GM21447 (cell line): ENCODE data around the gene INTS3.
"Not testable (repeated sequence)": the region's sequence is repeated elsewhere in the genome, so short reads cannot be mapped to it uniquely, and the experiment has no call there.

Experiments used
- ATAC-seq: cut with Tn5 transposase; IDR thresholded peaks from one replicate; pipeline ENCODE4 v1.9.1; 2021; ENCODE audit not compliant: unreplicated experiment

INTS3 gene

DNA sequence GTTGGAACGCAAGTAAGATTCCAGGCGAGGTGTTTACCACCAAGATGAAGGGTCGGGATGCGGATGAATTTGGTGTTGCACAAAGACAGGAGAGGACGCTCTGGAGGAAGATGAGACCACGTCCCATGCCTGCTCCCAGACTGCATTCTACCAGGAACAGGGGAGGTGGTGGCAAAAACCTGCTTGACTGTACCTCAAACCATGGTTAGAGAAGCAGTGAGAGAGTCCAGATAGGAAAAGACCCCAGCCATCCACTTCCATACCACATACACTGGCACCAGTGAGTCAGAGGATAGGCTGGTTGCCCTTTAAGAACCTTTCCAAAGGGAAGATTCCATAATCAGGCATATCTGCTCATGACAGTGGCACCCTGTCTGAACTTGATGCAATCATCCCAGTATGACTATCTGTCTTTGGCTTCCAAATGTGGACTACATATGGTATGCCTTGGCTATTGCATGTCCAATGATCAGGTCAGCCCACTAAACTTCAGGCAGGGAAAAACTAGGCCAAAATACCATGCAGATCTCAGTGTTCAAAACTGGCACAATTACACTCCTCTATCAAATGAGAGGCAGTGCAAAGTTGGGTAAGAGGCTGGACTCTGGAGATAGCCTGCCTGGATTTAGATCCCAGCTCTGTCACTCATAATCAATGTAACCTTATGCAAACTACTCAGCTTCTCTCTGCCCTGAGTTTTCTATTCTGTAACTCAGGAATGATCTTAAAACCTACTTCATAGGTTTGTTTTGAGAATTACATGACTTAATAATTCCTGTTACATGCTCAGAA lies 28.7 kb upstream of the INTS3 start:
- no peak for ATAC-seq

DNA sequence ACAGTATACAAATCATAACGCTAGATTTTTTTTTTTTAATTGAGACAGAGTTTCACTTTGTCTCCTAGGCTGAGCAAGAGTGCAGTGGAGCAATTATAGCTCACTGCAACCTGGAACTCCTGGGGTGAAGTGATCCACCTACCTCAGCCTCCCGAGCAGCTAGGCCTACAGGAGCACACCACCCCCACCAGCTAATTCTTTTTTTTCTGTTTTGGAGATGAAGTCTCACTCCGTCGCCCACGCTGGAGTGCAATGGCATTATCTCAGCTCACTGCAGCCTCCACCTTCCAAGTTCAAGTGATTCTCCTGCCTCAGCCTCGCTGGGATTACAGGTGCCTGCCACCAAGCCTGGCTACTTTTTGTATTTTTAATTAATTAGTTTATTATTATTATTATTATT lies 28.1 kb upstream of the INTS3 start:
- ATAC-seq, result no peak

DNA sequence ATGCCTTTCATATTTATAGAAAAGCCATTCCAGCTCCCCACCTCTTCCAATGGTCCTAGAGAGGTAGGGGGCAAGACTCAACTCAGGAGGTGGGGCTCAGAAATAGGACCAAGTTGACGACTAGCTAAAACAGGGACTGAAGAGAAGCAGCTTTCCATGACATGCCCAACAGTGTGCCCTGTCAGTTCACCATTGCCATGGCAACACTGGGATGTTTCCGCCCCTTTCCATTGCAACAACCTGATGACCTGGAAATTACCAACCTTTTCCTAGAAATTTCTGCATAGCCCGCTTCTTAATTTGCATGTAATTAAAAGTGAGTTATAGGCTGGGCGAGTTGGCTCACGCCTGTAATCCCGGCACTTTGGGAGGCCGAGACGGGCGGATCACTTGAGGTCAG lies 22.4 kb upstream of the INTS3 start:
- ATAC-seq, result no peak

DNA sequence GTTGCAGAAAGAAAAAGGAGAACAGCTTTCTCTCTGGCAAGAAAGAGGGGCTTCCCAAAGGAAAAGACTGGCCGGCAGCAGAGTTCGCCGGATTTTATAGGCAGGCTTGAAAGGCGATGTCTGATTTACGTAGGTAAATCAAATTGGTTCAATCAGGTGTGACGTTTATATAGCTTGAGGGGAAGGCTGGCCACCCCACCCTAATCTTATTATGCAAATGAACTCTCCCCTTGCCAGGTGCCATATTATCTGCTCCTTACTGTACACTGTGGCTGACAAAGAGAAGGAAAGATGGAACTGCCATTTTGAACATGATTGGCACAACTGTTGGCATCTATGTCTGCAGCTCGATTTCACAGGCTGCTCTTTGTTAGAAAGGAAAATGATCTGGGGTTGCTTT lies 16.8 kb upstream of the INTS3 start:
- ATAC-seq, result no peak

DNA sequence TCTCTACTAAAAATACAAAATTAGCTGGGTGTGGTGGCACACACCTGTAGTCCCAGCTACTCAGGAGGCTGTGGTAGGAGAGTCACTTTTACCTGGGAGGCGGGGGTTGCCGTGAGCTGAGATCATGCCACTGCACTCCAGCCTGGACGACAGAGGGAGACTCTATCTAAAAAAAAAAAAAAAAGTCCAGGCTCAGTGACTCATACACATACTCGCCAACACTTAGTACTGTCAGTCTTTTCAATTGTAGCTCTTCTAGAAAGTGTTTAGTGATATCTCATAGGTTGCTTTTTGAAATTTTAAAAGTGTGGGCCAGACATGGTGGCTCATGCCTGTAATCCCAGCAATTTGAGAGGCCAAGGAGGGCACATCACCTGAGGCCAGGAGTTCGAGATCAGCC lies 11.6 kb upstream of the INTS3 start:
- not testable (repeated sequence) for ATAC-seq

DNA sequence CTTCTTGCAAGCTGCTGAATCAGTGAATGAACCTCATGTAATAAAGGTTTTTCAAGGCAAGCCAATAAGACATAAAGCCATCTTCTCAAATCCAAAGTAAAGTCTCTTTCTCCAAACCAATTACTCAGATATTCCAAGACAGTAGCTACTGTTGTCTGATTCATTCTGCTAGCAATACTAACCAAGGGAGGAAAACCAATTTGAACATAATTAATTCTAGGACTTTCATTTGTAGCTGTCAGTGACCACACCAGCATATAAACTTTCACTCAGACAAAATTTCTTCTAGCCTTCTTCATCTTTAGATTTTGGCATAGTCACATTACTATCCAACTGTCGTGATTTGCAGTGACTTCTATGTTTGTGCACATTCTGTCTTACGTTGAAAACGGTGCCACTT lies 10.5 kb upstream of the INTS3 start:
- ATAC-seq, result no peak

DNA sequence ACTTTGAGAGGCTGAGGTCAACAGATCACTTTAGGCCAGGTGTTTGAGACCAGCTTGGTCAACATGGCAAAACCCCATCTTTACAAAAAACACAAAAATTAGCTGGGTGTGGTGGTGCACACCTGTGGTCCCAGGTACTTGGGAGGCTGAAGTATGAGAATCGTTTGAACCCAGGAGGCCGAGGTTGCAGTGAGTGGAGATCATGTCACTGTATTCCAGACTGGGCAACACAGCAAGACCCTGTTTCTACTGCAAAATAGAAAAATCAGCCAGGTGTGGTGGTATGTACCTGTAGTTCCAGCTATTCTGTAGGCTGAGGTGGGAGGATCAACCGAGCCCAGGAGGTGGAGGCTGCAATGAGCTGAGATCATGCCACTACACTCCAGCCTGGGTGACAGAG lies 4.2 kb upstream of the INTS3 start:
- no peak for ATAC-seq

DNA sequence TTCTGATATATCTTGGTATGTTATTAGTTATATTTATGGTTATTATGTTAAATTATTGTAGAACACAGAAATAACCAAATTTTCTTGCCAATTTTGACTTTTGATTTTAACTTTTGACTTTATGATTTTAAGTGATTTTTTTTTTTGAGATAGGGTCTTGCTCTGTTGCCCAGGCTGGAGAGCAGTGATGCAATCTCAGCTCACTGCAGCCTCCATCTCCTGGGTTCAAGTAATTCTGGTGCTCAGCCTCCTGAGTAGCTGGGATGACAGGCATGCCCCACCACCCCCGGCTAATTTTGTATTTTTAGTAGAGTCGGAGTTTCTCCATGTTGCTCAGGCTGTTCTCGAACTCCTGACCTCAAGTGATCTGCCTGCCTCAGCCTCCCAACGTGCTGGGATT lies 3.2 kb upstream of the INTS3 start:
- not testable (repeated sequence) for ATAC-seq

DNA sequence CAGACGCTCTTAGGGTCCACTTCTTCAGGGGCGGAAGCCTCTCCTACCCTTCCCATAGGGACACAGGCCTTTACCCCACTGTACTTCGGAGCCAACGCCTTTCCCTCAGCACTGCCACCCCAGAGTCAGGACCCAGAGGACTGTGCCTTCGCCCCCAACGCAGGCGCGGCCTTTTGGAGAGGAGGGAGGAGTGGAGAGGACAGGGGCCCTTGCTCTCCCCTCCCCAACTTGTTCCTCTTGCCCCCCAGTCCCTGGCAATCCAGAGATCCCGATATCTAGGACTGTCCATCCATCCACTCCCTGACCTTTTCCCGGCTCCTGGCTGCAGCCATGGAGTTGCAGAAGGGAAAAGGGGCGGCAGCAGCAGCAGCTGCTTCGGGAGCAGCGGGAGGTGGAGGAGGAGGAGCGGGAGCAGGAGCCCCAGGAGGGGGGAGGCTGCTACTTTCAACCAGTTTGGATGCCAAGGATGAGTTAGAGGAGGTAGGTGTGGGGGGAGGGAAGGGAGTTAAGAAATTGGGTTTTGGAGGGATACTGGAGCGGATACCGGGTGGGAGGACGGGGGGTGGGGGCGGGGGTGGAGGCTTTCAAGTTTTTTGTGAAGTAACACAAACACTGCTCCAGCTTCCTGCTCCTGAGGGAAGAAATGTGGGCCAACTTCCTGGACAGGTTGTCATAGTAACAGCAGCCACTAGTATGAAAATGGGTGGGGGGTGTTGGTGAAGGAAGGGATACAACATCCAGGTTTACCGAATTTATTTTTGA lies 636 bp downstream of the INTS3 start:
- ATAC-seq, result no peak

DNA sequence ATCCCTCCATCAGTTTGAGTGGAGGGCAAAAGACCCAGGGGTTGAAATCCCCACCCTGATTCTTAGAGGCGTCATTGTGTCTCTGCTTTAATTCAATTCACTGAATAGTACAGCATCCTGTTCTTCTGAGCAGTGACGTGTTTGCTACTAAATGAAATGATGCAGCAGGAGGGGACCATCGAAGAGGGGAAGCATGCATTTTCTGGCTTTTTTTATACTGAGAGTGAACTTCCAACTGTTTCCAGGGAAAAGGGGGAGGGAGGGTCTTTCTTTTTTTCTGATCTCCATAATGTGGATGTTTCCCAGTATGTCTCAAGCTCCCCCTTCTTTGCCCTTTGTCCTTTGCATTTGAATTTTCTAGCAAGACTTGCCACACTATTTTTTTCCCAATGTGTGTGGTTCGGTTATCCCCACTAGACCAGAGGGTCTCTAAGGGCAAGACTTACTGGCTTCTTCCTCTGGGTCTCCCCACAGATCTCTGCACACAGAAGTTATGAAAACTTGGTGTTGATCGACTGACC lies 2.7 kb downstream of the INTS3 start:
- no peak for ATAC-seq

DNA sequence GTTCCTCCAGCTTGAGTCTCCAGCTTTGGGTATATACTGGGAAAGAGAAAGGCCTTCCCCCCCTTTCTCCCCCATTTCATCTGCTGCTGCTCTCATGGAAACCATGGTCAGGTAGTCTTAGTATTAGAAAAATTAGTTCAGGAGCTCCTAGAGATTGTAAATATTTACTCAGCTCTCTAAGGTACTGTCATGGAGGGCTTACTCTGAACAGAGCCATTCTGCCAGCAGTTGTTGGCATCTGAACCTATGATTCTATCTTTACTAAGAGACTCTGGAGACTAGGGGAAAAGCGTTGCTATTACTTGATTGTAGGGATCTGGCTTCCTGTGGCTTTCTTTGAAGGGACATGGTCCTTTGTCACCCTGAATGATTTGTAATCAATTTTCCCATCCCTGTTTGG lies 6.1 kb downstream of the INTS3 start:
- no peak for ATAC-seq

DNA sequence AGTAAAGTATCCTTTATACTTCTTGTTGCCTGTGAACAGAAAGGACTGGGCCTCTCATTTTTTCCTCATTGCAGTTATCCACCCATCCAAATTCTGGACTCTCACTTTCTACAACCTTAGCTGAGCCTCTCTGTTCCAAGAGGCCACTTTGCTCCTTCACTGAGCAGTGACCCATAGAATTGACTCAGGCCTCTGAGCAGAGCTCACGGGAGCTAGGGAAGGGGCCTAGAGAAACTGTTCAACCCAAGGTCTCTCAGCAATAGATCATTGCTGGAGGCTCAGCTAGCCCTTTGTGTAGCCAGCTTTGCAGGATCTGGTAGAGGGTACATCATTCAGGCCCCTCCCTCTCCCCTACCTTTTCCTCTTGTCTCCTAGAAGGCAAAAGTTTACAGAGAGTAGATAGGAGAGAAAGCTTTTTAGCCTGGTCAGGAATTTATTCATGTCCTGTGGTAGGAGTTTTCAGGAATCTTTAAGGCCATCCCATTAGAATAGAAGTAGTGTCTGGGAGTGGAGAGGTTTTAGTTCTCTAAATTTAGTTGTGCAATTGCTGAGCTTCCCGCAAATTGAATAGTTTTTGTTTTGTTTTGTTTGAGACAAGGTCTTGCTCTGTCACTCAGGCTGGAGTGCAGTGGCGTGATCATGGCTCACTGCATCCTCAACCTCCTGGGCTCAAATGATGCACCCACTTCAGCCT lies 6.7 kb downstream of the INTS3 start:
- no peak for ATAC-seq

DNA sequence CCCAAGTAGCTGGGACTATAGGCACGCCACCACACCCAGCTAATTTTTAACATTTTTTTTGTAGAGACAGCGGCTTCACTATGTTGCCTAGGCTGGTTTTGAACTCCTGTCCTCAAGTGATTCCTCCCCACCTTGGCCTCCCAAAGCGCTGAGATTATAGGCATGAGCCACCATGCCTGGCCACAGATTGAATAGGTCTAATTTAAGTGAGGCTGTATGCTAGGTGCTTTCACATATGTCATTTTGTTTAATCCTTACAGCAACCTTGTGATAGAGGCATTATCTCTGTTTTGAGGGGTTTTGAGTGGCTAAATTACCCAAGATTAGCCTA lies 7.2 kb downstream of the INTS3 start:
- ATAC-seq, result no peak

DNA sequence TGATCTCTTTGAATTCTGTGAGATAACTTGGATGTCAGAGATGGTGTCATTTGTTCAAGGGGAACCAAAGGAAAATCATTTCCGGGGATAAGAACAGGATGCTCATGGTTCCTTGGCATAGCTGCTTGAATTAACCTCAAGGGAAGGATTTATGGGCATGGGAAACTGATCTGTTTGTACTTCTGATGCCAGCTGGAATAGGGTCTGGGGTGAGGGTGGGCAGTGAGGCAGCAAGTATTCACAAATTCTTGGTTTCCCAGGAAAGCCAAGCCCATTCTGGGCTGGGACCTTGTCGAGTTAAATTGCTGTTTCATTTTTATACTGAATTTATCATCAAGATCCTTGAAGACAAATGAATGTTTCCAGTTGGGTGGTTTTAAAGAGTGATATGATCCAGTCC lies 14.1 kb downstream of the INTS3 start:
- no peak for ATAC-seq

DNA sequence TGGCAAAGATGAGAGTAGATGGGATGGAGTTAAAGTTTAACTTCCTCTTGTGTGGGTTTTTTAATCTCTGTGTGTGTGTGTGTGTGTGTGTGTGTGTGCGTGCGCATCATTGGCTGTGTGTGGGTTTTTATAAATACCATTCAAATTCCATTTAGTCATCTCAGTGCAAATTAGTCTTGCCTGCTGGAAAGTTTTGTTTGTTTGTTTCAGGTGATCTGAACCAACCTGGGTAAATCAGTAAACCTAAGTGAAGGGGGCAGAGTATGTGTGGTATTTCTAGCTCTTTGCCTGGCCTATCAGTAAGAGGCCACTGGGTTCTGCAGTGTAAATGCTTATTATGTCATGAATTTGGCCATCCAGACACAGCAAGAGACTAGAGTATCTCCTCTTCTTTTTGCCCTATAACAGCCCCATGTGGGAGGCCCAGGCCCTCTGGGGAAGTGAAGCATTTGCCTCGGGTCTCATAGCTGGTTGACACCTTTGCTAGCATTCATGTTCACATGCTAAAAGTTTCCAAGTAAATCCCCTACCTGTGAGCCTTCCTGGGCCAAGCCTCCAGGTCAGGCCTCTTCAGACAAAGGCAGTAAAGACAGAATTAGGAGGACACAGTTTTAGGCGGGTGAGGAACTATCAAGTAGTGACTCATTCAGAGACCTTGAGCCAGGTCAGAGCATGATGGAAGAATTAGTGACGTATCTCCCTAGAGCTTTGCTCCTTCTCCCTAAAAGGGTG lies 14.7 kb downstream of the INTS3 start:
- peak; percentile 71 for ATAC-seq

DNA sequence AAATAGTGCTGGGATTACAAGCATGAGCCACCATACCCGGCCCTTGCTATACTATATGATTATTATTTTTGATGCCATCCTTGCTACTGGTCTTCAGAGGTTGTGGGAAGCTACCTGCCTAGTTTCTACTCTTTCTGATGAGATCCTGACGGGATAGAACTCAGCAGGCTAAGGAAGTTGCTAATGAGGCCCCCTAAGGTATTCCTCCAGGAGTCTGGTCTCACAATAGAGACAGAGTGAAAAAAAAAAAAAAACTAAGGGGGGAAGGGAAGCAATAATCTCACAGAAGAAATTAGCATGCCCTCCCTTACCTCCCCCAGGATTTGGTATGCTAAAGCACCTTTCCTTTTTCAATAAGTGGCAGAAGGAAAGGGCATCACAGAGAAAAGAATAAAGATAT lies 17.6 kb downstream of the INTS3 start:
- ATAC-seq, result no peak

DNA sequence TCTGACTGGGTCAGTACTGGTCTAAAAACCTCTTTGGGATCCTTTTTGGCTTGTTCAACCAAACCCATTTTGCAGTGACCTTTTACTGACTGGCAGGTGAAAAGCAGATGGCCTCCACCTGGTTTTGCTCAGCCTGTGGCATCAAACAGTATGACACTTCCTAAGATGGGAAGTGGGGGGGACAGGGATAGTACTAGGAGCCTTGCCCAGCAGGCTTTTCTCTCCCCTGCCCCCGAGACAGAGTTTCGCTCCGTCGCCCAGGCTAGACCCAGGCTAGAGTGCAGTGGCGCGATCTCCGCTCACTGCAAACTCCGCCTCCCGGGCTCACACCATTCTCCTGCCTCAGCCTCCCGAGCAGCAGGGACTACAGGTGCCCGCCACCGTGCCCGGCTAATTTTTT lies 18.3 kb downstream of the INTS3 start:
- no peak for ATAC-seq

DNA sequence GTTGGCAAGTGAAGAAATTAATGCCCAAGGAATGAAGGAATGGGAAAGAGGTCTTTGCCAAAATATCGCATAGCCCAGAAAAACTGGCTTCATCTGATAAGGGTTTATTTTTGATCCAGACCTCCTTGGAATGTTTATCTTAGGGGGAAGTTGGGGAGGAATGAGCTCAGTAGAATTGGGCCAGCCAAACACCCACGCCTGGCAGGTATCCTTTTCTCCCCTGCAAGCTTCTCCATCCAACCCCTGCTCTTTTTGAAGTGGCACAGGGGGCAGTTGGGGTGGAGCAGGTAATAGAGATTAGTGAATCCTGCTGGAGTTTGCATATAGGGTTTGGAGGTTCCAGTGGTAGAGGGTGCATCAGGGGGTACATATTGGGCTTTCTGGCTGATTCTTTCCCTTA lies 21.1 kb downstream of the INTS3 start:
- no peak for ATAC-seq

DNA sequence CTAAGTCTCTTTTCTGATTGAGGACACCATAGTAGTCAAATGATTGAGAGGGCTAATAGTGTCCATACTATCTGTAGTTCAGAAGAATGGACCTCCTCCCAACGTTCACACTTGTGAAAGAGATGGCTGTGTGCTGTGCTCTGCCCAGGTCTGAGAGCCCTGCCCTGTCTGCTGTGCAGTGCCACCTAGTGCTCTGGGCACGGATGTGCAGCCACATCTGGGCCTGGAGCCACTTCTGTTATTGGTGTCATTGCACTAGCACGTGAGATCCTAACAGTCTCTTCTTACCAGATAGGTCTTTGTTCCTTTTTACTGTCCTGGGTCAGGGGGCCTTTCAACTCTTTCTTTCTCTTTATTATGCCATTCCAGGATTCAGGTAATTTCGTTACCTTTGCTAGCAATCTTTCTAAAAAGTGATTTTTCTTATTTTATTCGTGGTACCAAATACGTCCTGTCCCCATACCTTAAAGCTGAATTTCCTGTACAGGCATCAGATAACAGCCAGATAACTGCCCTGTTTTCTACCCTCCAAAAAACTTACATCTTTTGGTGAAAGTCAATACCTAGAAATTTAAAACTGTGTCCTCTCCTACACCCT lies 21.7 kb downstream of the INTS3 start:
- ATAC-seq, result peak; percentile 80

DNA sequence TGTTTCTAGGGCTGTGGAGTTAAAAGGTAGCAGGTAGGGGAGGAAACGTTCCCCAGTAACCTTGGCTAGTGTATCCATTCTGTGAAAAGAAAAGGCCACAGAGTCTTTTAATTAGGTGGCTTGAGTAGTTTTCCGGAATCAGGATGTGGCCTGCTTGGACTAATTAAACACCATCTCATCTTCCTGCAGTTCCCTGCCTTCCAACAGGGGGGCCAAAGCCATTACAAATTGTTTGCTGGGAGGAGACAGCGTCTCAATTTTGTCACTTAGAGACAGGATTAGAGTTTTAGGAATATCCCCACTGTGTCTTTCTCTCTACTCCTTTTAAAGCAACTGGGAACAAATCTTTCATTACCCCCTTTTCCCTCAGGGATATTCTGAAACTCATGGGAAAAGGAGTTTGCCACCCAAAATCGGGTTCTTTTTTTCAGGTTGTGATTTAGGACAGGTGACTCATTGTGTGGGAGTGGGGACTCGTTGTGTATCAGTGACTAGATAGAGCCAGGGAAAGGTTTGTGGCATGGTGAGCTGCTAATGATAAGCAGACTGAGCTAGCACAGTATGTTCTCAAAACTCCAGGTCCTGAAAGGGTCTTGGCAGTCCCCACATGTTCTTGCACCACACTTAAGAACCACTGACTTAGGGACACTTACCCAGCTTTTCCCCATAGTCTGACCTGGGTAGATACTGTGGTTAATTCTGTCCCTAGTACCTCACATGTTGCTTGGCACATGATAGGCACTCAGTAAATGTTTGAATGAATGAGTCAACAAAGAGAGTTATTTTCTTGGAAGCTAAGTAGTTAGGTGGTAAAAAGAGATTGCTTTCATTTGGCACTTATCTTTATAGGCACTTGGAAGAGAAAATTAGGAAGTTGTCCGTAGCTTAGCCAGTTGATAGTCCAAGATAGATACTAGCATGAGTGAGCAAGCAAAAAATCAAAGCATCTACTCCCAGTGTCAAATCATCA lies 22.5 kb downstream of the INTS3 start:
- ATAC-seq, result no peak
